ENCODE measurements around the gene GZMM. TPM values are rescaled to one million over a fixed set of nuclear protein-coding genes. Genes with fewer than 3 reads are reported as not detected.

GZMM gene
- total and polyA plus RNA-seq, 2 of the 13 experiments (the other 11 are each of a cell fraction or from before 2014, with no cell fraction given), result 0.07 TPM; not detected in 1

DNA sequence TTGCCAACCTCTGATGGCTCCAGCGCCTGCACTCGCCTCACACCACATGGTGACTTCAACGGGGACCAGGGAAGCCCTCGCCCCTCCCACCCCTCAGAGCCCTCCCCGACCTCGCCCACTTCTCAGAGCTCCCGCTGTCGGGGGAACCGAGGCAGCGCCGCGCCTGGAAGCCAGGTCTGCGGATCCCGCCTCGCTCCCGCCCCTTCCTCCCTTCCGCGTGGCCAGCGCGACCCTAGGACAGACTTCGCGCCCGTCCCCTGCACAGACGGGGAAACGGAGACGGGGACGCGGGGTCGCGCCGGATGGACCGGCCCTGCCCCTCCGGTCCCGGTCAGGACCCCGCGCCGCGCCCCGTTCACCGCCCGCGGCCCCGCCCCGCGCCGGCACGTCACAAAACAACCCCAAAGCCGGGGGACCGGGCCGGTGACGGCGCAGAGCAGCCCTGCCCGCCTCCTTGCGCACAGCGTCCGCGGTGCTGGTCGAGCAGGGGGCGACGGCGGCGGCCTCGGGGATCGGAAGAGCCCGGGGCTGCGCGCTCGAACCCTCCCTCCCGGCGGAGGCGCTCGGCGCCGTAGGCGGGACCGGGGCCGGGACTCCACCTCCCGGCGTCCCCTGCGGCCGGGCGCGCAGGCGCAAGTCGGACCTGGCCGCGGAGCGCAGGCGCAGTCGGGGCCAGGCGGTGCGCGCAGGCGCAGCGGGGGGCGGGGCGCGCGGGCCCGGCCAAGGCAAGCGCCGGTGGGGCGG, 12.7 kb upstream of the GZMM start (continued):
- TF ChIP-seq, protein P1, sequence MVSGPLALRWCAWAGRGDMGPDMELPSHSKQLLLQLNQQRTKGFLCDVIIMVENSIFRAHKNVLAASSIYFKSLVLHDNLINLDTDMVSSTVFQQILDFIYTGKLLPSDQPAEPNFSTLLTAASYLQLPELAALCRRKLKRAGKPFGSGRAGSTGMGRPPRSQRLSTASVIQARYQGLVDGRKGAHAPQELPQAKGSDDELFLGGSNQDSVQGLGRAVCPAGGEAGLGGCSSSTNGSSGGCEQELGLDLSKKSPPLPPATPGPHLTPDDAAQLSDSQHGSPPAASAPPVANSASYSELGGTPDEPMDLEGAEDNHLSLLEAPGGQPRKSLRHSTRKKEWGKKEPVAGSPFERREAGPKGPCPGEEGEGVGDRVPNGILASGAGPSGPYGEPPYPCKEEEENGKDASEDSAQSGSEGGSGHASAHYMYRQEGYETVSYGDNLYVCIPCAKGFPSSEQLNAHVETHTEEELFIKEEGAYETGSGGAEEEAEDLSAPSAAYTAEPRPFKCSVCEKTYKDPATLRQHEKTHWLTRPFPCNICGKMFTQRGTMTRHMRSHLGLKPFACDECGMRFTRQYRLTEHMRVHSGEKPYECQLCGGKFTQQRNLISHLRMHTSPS (CRISPR knock-in tag; IDR thresholded peaks at IDR 0.05; ENCODE audit: low read depth), result peak; percentile 68; the same call in 1 of the 2 replicates
- TF ChIP-seq MXD4 (CRISPR knock-in tag; IDR thresholded peaks at IDR 0.05) (peak; percentile 69), THAP11 (CRISPR knock-in tag; IDR thresholded peaks at IDR 0.05) (peak; percentile 92), LCORL (IDR thresholded peaks at IDR 0.05) (no peak), LCORL (CRISPR knock-in tag; IDR thresholded peaks at IDR 0.05) (peak; percentile 46; the same call in 1 of the 2 replicates), HDAC1 (CRISPR knock-in tag; IDR thresholded peaks at IDR 0.05) (peak; percentile 41; the same call in 1 of the 2 replicates), ZNF329 (CRISPR knock-in tag; IDR thresholded peaks at IDR 0.05; ENCODE audit: low read depth) (0 out of 2 replicates have a peak, but pooled peaks have one; percentile 9), TBX3 (IDR thresholded peaks at IDR 0.05; ENCODE audit: borderline replicate concordance) (no peak), ZNF296 (CRISPR knock-in tag; conservative IDR thresholded peaks at IDR 0.05) (no peak), ZSCAN21 (CRISPR knock-in tag; IDR thresholded peaks at IDR 0.05; ENCODE audit: borderline replicate concordance) (peak; percentile 67; the same call in 1 of the 2 replicates), ARNT (IDR thresholded peaks at IDR 0.05) (no peak), ZNF788 (CRISPR knock-in tag; IDR thresholded peaks at IDR 0.05; ENCODE audit: borderline replicate concordance) (0 out of 2 replicates have a peak, but pooled peaks have one; percentile 18), ZNF441 (CRISPR knock-in tag; IDR thresholded peaks at IDR 0.05; ENCODE audit: borderline replicate concordance) (peak; percentile 19; the same call in 1 of the 2 replicates), ZNF558 (CRISPR knock-in tag; IDR thresholded peaks at IDR 0.05; ENCODE audit: borderline replicate concordance) (peak; percentile 47; the same call in 1 of the 2 replicates), PTBP1 (IDR thresholded peaks at IDR 0.05; ENCODE audit: low read depth, low read length, poor library complexity, severe bottlenecking) (no peak), YEATS4 (CRISPR knock-in tag; IDR thresholded peaks at IDR 0.05; ENCODE audit: borderline replicate concordance) (peak; percentile 89; the same call in 1 of the 2 replicates), ZSCAN31 (CRISPR knock-in tag; IDR thresholded peaks at IDR 0.05; ENCODE audit: low read depth) (peak; percentile 64), MYNN (CRISPR knock-in tag; IDR thresholded peaks at IDR 0.05; ENCODE audit: low read depth) (no peak)
- TF ChIP-seq, protein P2, sequence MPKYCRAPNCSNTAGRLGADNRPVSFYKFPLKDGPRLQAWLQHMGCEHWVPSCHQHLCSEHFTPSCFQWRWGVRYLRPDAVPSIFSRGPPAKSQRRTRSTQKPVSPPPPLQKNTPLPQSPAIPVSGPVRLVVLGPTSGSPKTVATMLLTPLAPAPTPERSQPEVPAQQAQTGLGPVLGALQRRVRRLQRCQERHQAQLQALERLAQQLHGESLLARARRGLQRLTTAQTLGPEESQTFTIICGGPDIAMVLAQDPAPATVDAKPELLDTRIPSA (CRISPR knock-in tag; IDR thresholded peaks at IDR 0.05; ENCODE audit: borderline replicate concordance), result peak; percentile 88; the same call in 1 of the 2 replicates
- TF ChIP-seq, protein P3, sequence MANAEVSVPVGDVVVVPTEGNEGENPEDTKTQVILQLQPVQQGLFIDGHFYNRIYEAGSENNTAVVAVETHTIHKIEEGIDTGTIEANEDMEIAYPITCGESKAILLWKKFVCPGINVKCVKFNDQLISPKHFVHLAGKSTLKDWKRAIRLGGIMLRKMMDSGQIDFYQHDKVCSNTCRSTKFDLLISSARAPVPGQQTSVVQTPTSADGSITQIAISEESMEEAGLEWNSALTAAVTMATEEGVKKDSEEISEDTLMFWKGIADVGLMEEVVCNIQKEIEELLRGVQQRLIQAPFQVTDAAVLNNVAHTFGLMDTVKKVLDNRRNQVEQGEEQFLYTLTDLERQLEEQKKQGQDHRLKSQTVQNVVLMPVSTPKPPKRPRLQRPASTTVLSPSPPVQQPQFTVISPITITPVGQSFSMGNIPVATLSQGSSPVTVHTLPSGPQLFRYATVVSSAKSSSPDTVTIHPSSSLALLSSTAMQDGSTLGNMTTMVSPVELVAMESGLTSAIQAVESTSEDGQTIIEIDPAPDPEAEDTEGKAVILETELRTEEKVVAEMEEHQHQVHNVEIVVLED (CRISPR knock-in tag; IDR thresholded peaks at IDR 0.05; ENCODE audit: borderline replicate concordance), result peak; percentile 40; the same call in 1 of the 2 replicates
- TF ChIP-seq, protein P4, sequence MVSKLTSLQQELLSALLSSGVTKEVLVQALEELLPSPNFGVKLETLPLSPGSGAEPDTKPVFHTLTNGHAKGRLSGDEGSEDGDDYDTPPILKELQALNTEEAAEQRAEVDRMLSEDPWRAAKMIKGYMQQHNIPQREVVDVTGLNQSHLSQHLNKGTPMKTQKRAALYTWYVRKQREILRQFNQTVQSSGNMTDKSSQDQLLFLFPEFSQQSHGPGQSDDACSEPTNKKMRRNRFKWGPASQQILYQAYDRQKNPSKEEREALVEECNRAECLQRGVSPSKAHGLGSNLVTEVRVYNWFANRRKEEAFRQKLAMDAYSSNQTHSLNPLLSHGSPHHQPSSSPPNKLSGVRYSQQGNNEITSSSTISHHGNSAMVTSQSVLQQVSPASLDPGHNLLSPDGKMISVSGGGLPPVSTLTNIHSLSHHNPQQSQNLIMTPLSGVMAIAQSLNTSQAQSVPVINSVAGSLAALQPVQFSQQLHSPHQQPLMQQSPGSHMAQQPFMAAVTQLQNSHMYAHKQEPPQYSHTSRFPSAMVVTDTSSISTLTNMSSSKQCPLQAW (CRISPR knock-in tag; IDR thresholded peaks at IDR 0.05), result peak; percentile 51; the same call in 1 of the 2 replicates
- TF ChIP-seq, protein P5, sequence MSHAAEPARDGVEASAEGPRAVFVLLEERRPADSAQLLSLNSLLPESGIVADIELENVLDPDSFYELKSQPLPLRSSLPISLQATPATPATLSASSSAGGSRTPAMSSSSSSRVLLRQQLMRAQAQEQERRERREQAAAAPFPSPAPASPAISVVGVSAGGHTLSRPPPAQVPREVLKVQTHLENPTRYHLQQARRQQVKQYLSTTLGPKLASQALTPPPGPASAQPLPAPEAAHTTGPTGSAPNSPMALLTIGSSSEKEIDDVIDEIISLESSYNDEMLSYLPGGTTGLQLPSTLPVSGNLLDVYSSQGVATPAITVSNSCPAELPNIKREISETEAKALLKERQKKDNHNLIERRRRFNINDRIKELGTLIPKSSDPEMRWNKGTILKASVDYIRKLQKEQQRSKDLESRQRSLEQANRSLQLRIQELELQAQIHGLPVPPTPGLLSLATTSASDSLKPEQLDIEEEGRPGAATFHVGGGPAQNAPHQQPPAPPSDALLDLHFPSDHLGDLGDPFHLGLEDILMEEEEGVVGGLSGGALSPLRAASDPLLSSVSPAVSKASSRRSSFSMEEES (CRISPR knock-in tag; IDR thresholded peaks at IDR 0.05), result no peak

Data from HepG2 (cell line).